Uterus (tissue), 4 donors: ENCODE data around the gene TRABD2B. TPM values are rescaled to one million over a fixed set of nuclear protein-coding genes. Genes with fewer than 3 reads are reported as not detected.

Source experiments
- DNase-seq, 2 donors: peaks; one replicate each; pipeline ENCODE4 v3.0.0-alpha.2; 2019 to 2020
- H3K27ac ChIP-seq, 2 donors: fragments of 200-600 bp; sonication (generic); 1 replicate in 1 of 2; 2 replicates in 1 of 2; pipeline ENCODE4 v1.5.1; 2016 to 2018
- H3K27me3 ChIP-seq, 2 donors: fragments of 200-600 bp; sonication (generic); one replicate each; pipeline ENCODE4 v1.5.1; 2018 to 2019; ENCODE audit warnings: control low read depth in 1 of 2
- H3K36me3 ChIP-seq, 2 donors: fragments of 200-600 bp; sonication (generic); one replicate each; pipeline ENCODE4 v1.5.1; 2019; ENCODE audit warnings: control low read depth in 1 of 2
- H3K4me1 ChIP-seq, 2 donors: fragments of 200-600 bp; sonication (generic); one replicate each; pipeline ENCODE4 v1.5.1; 2018 to 2019; ENCODE audit warnings: control low read depth in 1 of 2
- H3K4me3 ChIP-seq, 2 donors: fragments of 200-600 bp; sonication (generic); 1 replicate in 1 of 2; 2 replicates in 1 of 2; pipeline ENCODE4 v1.5.1; 2018 to 2019; ENCODE audit warnings: mild to moderate bottlenecking in 1 of 2
- H3K9me3 ChIP-seq, 2 donors: fragments of 200-600 bp; sonication (generic); one replicate each; pipeline ENCODE4 v1.5.1; 2019; ENCODE audit warnings: control low read depth in 1 of 2
- CTCF ChIP-seq, 4 experiments: fragments of 200-600 bp in 2 of 4; fragments of 450-650 bp in 2 of 4; sonication (generic) in 2 of 4; IDR thresholded peaks; one replicate each; pipeline ENCODE4 v1.5.1; 2016 to 2019; ENCODE audit warnings: antibody characterized with exemption in 4 of 4, mild to moderate bottlenecking in 2 of 4, moderate library complexity in 1 of 4
- POLR2A ChIP-seq, 2 donors: fragments of 450-650 bp; IDR thresholded peaks; one replicate each; pipeline ENCODE4 v1.6.1; 2016; ENCODE audit warnings: antibody characterized with exemption in 2 of 2, mild to moderate bottlenecking in 1 of 2, moderate library complexity in 1 of 2
- intact Hi-C: fragments of 100-400 bp; cut with DNase I; formaldehyde crosslinking; loops from one replicate; pipeline ENCODE4 v1.15.1; 2023; ENCODE audit warnings: low total_unique reads
- total RNA-seq, 4 donors: library from RNA; depleted of rRNA in 3 of 4; stranded (reverse); fragments of >200 nt in 3 of 4; gene quantifications; one replicate each; pipeline versions ENCODE4 v1.1.0 to v1.2.4, GENCODE V29; 2014 to 2023
- donor health status: DM: yes; HTN: yes; CAD: no.

Gene TRABD2B
- total RNA-seq, 4 donors from 2014 or later, result under 0.01 to 1.6 (median 1.0) TPM

GRCh38 chr1:47795102-47795501, 202.1 kb downstream of the TRABD2B start:
- Histone ChIP-seq H3K36me3 (no peaks in the 10 kb centered on the region), H3K4me3 (no peak overlapping the region), H3K4me1 (no peaks in the 10 kb centered on the region), H3K9me3 (no peaks in the 10 kb centered on the region), H3K27ac (no peak overlapping the region), H3K27me3 (no peaks in the 10 kb centered on the region)
- no peak for TF ChIP-seq CTCF (IDR thresholded peaks at IDR 0.05)
- TF ChIP-seq POLR2A (IDR thresholded peaks at IDR 0.05), result no peak
- DNase-seq, result no peak
- intact Hi-C loops, result no loop called here

DNA sequence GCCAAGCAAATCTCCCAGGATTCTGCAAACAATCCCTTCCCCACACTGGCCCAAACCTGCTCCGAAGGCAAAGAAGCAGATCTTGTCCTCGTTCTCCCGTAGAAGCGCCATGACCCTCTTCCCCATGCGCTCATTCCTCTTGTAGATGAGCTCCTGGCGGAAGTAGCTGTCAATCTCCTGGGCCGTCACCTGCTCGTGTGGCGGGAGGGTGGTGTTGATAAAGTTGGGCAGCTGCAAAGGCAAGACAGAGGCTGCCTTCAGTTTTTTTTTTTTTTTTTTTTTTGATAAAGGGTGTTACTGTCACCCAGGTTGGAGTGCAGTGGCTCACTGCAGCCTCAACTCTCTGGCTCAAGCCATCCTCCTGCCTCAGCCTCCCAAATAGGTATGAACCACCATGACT, 202.7 kb downstream of the TRABD2B start:
- intact Hi-C loops, result no loop called here
- Histone ChIP-seq H3K4me3 (no peak overlapping the region), H3K9me3 (no peaks in the 10 kb centered on the region), H3K27ac (no peak overlapping the region), H3K4me1 (no peaks in the 10 kb centered on the region), H3K27me3 (no peaks in the 10 kb centered on the region), H3K36me3 (no peaks in the 10 kb centered on the region)
- no peak for TF ChIP-seq POLR2A (IDR thresholded peaks at IDR 0.05)
- TF ChIP-seq CTCF (IDR thresholded peaks at IDR 0.05), result no peak
- DNase-seq, result no peak

DNA sequence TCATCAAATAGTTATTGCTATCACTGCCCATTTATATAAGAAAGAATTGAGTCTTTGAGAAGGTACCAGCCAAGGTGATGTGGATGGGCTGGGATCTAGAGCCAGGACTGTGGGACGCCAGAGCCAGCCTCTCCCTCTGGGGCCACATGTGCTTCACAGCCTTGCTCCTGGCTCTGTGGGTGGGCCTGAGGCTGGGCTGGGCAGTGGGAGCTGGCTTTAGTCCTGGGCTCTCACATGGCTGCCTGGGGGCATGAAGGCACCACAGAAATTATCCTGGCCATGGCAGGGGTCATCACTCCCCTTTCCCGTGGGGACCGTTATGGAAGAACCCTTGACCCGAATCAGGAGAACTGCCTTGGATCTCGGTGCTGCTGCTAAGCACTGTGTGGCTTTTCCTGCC, 203.1 kb downstream of the TRABD2B start:
- Histone ChIP-seq H3K9me3 (no peaks in the 10 kb centered on the region), H3K4me1 (no peaks in the 10 kb centered on the region), H3K27ac (no peak overlapping the region), H3K4me3 (no peak overlapping the region), H3K36me3 (no peaks in the 10 kb centered on the region), H3K27me3 (no peaks in the 10 kb centered on the region)
- no peak for TF ChIP-seq POLR2A (IDR thresholded peaks at IDR 0.05)
- TF ChIP-seq CTCF (IDR thresholded peaks at IDR 0.05), result no peak
- intact Hi-C loops, result no loop called here
- DNase-seq, result no peak

DNA sequence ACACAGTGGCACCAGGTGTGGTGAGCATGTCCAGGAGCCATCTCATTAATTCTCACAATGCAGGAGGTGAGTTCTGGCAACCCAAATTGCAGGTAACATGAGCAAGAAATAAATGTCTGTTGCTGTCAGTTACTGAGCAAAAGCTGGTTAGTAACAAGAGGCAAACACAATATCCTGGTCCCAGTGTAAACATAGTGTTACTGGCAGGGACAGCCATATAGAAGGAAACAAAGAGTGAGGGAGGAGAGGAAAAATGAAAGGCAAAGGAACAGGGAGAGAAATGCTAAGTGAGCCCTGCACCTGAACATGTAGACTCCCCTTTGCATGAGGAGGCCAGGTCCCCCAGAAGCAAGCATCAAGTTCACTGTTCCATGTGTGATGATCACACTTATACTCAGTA, 203.6 kb downstream of the TRABD2B start:
- intact Hi-C loops, result no loop called here
- H3K27me3 ChIP-seq, result no peaks in the 10 kb centered on the region
- no peak overlapping the region for H3K27ac ChIP-seq
- DNase-seq, result no peak
- H3K4me3 ChIP-seq, result no peak overlapping the region
- H3K36me3 ChIP-seq, result no peaks in the 10 kb centered on the region
- TF ChIP-seq POLR2A (IDR thresholded peaks at IDR 0.05) (no peak), CTCF (IDR thresholded peaks at IDR 0.05) (no peak)
- H3K4me1 ChIP-seq, result no peaks in the 10 kb centered on the region
- H3K9me3 ChIP-seq, result no peaks in the 10 kb centered on the region

DNA sequence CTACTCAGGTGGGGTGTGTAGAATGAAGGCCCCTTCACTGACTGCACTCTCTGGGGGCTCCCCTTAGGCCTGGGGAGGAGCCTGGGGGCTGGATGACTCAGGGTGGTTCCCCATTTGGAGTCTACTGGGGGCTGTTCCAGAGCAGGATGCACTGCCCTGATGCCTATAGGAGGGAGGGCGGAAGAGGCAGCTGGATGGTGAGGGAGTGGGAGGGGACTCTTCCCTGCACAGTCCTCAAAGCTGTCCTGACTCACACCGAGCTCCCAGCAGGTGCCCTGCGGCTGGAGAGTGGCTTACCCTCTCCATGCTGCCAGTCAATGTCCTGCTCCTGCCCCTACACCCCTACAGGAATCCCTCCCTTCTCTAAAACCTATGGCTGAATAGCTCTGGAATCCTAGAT, 204.4 kb downstream of the TRABD2B start:
- no peaks in the 10 kb centered on the region for H3K36me3 ChIP-seq
- no peak for DNase-seq
- no peak for TF ChIP-seq POLR2A (IDR thresholded peaks at IDR 0.05)
- TF ChIP-seq CTCF (IDR thresholded peaks at IDR 0.05), result no peak
- H3K27ac ChIP-seq, result no peak overlapping the region
- H3K27me3 ChIP-seq, result no peaks in the 10 kb centered on the region
- no peak overlapping the region for H3K4me3 ChIP-seq
- H3K9me3 ChIP-seq, result no peaks in the 10 kb centered on the region
- H3K4me1 ChIP-seq, result no peaks in the 10 kb centered on the region
- intact Hi-C loops, result no loop called here
